GM12801 (cell line): Measurements from ENCODE around the gene CNTN1.

Source experiments
- TF ChIP-seq, protein P1 (sequence below): IDR thresholded peaks from one replicate; pipeline ENCODE4 v1.5.1; 2011; ENCODE audit warnings: control low read depth; ENCODE audit not compliant: insufficient read length; ENCODE audit errors: extremely low read depth

CNTN1 gene

DNA sequence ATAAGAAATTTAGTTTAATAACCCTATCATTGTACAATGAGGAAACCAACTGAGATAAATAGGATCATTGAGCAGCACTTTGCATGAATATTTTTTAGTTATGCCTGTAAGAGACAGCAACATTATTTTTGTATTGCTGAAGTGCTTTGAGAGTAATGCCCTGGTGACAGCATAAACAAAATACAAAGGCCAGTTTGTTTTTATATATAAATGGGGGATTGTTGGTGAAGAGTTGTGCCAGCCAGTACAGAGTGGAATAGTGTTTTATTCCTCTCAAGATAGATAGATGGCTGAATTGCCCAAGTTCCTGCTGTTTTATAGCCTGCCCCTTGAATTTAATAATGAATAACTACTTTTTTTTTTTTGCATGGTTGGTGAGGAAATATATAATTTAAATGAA is 101.8 kb downstream of the CNTN1 start:
- TF ChIP-seq, protein P1, sequence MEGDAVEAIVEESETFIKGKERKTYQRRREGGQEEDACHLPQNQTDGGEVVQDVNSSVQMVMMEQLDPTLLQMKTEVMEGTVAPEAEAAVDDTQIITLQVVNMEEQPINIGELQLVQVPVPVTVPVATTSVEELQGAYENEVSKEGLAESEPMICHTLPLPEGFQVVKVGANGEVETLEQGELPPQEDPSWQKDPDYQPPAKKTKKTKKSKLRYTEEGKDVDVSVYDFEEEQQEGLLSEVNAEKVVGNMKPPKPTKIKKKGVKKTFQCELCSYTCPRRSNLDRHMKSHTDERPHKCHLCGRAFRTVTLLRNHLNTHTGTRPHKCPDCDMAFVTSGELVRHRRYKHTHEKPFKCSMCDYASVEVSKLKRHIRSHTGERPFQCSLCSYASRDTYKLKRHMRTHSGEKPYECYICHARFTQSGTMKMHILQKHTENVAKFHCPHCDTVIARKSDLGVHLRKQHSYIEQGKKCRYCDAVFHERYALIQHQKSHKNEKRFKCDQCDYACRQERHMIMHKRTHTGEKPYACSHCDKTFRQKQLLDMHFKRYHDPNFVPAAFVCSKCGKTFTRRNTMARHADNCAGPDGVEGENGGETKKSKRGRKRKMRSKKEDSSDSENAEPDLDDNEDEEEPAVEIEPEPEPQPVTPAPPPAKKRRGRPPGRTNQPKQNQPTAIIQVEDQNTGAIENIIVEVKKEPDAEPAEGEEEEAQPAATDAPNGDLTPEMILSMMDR = no peak

DNA sequence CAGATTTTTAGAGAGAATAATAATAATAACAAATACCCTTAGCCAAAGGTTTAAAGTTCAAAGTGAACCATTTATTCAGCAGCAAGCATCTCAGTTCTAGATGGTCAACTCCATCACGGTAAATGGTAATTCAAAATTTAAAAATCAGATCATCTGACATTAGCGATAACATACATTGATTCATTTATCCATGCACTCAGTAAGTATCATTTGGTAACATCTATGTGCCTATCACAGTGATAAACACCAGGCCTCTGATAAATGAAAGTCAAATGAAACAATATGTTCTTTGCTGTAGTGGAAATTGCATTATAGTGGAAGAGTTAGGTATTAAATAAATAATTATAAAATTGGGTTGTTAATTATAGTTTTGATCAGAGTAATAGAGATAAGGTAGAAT is 108.8 kb downstream of the CNTN1 start:
- TF ChIP-seq, protein P1 = no peak

DNA sequence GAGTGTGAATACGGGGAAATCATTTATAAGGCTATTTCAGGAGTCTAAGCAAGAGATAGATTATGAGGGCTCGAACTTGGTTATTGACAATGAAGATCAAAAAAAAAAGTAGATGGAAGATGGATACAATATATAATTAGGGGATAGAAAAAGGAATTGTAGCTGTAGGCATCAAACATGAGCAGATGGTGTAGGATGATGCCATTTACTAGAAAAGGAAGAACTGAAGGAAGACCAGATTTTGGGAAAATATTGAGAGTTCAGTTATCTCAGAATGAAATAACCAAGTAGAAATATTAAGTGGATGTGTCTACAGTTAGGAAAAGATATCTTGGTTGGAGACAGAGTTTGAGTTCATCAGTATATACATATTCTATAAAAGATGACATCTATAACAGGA is 109.6 kb downstream of the CNTN1 start:
- TF ChIP-seq, protein P1 = no peak

DNA sequence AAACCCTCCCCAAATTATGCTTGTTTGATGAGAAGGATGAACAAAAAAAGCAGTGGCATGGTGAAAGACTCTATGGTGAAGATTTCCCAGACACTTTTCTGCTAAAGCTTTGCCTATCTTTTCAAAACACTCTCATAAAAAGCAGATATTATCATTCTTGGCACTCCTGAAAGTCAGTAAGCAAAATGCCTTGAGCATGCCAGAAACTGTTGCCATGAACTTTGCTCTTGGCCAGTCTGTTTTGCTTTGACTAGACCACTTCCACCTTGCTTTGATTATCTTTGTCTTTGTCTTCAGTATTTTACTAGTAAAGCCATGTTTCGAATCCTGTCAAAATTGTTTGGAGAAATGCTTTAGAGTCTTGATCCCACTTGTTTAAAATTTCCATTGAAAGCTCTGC is 110.4 kb downstream of the CNTN1 start:
- TF ChIP-seq, protein P1 = no peak

DNA sequence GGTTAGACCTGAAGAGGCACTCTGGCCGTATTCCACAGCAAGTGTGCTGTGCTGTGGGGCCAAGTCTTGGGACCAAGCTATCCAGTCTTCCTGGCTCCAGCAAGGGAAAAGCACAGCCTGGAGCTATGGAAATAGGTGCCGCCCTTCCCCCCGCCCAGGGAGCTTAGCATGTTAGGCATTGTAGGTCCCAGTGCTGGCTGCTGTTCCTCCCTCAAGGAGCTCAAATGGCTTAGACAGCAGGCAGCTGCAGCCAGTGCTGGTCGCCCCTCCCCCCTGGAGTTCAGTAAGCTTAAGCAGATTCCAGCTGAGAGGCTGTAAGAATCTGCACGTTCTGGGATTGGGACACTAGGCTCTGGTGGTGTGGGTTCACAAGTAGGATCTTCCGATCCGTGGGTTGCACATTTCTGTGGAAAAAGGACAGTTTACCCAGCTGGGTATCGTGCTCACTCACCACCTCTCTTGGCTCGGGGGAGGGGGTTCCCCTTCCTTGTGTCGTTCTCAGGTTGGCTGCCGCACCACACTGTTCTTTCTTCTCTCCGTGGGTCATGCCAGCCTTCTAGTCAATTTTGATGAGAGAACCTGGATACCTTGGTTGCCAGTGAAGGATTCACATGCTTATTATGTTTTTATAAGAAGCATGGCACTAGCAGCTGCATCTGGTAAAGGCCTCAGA is 127.3 kb downstream of the CNTN1 start:
- TF ChIP-seq, protein P1 = no peak

DNA sequence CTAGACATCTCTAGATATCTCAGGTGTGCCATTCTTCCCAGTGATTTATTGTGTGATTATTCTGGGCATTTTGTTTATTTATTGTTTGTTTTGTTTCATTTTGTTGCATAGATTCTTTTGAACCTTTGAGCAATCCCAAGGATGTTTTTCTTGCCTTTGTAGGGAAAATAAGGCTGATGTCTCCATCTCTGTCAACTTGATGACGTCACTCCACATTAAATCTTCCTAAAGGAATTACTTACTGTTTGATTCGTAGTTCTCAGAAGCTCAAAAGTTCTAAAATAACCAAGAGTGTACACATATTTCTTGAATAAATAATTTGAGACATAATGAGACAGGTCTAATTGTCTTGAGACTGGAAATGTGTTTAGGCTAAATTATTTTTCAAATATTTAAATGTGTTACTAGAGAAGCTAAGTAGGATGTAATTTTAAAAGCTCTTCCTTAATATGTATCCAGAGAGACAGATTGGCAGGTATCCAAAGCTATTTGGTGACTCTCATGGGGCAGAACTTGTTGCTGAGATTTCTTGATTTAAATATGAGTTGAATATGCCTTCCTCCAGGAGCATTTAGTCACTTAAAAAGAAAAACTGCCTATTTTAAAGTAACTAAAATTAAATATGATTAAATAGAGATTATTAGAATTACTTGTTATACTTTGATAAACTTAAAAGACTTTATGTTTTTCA is 128.7 kb downstream of the CNTN1 start:
- TF ChIP-seq, protein P1 = no peak

DNA sequence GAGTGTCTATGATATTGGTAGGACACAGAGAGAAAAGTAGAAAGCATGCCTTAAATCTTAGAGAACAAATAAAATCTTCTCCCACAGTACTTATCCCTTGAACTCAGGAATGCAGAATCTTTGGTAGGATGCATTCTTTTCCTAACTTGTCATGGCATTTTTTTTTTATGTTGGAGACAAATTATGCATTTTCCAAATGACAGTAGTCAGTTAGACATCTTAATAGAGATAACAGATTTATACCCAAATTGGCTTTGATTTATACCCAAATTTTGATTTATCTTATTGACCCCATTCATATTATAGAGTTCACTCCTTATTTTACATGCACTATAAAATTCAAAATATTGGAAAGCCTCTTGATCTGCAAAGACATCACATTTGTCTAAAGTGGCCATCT is 132.9 kb downstream of the CNTN1 start:
- TF ChIP-seq, protein P1 = no peak
